Activated CD4-positive, alpha-beta T cell treated with anti-CD3 and anti-CD28 coated beads for 24 hours (primary cell): Measurements from ENCODE around the gene RMI2.
"Not testable (repeated sequence)": the region's sequence is repeated elsewhere in the genome, so short reads cannot be mapped to it uniquely, and the experiment has no call there.

ENCODE experiments used
- DNase-seq, 2 donors: peaks; one replicate each; pipeline ENCODE4 v3.0.0-alpha.2; 2020; ENCODE audit warnings: low read depth in 2 of 2

Gene RMI2

DNA sequence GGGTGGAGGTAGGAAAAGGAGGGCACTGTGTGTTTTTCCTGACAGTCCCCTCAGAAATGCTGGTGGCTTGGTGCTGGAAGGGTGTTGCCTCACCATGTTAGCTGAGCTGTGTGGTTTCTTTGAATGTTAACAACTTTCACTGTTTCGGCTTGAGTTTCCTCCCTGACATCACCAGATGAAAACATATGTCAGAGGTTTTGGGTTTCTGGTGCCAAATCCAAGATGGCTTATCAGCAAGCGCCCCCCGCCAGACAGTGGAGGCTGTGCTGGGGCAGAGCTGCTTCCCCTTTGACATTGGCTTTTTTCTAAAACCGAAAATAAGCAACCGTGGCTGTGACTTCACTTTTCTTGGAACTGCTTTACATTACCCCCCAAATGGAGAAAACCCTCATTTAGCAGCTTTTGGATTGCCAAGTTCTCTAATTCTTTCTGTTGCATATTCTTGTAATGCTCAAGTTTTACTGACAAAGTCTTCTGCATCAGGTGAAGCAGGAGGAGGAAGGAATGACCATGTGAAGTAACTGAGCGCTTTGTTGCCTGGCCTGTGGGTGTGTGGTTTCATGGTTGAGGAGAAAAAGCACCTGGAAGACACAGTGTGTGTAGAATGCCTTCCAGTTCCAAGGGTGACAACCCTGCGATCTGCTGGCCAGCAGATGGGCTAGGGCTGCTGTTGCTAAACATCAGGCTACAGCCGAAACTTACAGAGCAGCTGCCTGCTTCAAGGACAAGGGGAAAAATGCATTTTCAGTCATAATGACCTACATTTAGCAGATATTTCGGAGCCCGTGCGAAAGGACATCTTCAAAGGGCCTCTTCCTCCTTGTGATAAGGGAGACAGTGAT is 9.7 kb downstream of the RMI2 start:
- DNase-seq: peak; percentile 50 to 60

DNA sequence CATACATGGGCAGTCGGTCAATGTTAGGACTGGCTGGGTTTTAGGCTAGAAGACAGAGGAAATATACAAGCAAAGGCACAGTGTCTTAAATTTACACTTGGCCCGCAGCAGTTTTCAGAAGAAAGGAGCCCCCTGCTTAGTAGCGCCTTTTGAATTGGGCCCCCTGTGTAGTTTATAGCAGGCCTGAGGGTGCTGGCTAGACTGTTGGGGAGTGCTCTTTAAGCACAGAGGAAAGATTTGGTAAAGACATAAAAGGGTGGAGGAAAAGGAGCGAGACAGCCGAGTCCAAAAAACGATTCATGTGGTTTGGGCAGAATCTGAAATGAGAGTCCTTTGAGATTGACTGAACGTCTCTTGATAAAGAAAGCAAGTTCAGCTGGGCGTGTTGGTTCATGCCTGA is 10.6 kb downstream of the RMI2 start:
- DNase-seq: no peak

DNA sequence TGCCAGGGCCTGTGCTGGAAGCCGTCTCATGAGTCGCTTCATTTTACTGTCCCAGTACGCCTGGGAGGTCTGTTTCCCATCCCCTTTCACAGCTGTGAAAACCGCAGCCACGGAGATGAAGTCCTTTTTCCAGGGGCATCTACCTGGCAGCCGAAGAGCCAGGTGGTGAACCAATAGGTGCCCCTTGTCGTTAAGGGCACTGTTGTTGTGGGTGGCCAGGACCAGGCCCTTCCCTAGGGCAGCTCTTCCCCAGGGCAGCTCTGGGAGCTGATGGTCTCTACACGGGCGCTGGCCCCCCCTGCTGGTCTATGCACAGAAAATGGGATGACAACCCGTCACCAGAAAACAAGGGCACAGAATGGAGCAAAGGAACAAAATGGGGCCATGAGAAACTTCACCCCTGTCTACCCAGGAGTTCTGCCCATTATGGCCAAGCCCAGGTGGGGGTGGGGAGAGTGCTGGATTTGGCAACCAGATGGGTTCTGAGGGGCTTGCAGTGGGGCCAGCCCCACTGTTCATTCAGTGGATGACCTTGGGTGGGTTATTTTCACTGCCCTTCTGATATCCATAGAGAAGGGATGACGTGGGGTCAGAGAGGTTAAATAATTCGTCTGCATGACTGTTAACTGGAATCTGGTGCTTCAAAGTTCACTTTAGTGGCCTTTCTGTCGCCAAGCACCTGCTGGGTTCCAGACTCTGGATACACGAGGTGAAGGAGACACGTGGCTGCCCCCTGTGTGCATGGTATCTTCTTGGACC is 11.5 kb downstream of the RMI2 start:
- peak in 1 of 2 donors; percentile 49 for DNase-seq

DNA sequence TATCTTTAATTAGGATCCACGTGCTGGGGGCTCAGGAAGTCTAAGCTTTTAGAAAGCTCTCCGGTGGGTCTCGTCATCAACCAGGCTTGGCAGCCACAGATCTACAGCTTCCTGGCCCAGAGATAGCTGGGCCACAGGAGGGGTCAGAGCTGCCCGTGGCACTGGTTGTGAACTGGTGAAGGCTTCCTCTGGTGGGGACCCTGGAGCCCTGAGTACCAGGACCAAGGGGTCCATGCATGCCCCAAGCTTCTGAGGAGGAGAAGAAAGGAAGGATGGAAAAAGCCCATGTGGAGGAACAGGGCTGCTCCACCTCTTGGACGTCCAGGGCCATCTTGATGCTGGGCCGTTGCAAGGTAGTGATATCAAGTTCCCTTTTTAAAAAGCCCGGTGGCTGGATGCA is 13.3 kb downstream of the RMI2 start:
- no peak for DNase-seq

DNA sequence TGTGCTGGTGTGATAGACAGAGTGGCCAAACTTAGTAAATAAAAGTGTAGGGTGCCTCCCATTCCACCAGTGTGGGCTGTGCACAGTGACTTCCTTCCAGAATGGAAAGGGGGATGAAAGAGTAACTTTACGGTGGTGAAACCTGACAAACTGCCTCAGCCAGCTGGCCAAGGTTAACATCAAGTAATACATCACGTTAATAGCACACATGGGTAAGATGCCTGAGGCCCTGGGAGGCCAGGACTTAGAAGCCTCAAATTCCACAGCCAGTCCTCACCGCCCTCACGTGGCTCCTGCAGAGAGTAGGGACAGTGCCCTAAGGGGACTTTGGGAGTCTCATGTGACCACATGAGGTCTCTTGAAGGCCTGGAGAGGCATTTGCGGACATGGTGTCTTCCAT is 14.1 kb downstream of the RMI2 start:
- no peak for DNase-seq

DNA sequence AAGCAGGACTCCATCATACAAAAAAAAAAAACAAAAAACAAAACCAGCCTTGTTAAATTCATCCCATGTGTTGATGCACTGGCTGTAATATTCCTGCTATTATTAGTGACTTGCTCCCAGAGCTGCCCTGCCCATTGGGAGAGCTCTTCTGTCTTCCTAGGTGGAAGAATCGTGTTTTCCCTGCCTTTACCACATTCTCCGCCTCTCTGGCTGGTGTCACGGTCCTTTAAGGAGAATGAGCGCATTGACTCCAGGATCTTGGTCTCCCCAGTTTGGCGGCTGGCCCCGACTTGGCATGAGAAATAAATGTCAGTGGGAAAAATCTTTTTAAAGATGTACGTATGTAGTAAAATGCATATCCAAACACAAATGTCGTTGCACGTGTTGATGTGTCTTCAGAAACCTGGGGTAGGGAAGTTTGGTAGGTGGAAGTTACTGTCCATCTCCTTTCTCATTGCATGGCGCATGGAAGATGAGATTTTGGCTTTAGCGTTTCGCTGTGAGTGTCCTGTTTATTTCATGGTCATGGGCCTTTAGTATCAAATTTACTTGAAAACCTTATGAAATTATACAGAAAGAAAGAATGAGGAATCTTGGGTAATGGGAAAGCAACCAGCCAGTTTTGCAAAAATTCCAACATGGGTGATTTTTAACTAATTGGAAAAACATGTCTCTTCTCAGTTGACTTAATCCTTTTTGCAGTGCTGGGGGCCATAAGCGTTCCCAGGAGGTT is 15.5 kb downstream of the RMI2 start:
- DNase-seq: no peak

DNA sequence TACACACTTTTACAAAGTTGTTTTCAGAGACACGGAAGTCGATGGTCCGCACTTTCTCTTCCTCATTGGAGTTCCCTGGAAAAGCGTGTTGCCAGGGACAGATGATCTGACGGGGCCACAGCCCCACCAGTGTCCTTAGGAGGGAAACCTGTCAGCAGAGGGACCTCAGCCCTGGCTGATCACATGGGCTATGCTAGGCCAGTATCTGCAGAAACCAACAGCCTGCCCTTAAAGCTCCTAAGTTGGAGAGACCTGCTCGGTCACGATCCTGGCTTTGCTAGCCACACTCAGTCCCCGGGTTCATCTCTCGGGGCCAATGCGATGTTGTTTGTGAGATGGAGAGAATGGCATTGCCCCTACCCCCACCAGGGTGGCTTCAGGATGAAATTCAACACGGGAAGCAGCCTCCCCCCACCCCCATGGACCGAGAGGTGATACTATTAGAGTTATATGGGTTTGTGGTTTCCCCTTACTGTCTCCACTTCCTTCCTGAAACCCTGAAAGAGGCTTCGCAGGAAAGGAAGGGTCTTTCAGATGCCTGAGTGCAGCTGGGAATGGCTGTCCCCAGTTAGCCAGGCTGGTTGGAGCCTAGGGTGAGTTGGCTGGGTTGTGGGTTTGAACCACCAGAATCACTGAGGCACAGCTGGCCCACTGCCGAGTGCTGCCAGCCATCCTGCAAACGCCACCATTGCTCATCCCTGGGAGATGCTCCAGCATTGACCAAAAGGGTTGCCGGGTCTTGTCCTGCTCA is 16.6 kb downstream of the RMI2 start:
- no peak for DNase-seq

DNA sequence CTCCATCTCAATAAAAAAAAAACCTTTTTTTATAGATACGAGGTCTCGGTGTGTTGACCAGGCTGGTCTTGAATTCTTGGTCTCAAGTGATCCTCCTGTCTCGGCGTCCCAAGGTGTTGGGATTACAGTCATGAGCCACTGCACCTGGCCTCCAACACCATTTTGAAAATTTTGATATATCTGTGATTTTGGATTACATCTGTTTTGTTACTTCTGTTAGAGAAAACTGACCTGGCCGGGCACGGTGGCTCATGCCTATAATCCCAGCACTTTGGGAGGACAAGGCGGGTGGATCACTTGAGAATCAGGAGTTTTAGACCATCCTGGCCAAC is 18.6 kb downstream of the RMI2 start:
- DNase-seq: no peak

DNA sequence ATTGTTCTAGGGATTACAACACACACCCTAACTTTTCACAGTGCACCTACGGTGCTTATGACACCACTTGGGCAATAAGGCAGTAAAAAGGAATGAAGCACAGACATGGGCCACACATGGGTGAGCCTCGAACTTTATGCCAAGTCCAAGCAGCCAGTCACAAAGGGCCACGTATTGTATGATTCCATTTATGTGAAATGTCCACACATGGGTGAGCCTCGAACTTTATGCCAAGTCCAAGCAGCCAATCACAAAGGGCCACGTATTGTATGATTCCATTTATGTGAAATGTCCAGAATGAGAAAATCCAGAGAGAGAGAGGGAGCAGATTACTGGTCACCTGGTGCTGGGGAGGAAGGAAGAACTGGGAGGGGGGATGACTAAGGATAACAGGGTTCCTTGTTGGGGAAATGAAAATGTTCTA is 22.2 kb downstream of the RMI2 start:
- DNase-seq: no peak

DNA sequence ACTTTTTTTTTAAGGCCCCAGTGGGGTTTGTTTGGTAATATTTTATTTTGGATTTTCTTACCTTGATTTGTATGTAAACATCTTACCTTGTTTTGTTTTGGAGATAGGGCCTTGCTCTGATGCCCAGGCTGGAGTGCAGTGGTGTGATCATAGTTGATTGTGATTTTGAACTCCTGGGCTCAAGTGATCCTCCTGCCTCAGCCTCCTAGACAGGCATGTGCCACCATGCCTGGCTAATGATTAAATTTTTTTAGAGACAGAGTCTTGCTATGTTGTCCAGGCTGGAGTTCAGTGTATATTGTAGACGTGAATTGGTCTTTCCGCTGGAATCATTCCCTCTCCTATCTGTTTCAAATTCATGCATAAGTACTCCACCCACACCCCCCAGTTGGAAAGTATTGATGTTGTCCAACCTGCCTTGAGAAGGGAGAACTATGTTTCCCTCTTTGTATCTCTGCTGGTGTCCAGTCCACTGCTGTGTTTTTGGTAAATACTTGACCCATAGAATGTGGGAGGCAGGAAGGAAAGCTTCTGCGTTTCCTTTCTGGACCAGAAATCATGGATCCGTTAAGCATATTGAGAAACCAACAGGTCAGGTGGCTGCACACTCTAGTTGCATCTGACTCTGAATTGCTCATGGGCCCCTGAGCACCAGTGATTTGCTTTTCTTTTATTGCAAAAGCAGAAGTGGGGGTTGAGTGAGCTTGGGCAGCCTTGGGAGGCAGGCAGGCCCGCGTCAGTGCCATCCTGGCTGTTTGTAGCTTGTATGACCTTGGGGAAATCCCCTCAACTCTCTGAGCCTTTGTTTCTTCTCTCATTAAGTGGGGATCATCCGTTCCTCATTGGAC is 25.0 kb downstream of the RMI2 start:
- no peak for DNase-seq

DNA sequence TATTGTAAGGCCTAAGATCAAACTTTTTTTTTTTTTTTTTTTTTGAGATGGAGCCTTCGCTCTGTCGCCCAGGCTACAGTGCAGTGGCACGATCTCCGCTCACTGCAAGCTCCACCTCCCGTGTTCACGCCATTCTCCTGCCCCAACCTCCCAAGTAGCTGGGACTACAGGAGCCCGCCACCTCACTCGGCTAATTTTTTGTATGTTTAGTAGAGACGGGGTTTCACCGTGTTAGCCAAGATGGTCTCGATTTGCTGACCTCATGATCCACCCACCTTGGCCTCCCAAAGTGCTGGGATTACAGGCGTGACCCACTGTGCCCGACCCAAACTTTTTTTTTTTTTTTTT is 25.6 kb downstream of the RMI2 start:
- DNase-seq: not testable (repeated sequence)

DNA sequence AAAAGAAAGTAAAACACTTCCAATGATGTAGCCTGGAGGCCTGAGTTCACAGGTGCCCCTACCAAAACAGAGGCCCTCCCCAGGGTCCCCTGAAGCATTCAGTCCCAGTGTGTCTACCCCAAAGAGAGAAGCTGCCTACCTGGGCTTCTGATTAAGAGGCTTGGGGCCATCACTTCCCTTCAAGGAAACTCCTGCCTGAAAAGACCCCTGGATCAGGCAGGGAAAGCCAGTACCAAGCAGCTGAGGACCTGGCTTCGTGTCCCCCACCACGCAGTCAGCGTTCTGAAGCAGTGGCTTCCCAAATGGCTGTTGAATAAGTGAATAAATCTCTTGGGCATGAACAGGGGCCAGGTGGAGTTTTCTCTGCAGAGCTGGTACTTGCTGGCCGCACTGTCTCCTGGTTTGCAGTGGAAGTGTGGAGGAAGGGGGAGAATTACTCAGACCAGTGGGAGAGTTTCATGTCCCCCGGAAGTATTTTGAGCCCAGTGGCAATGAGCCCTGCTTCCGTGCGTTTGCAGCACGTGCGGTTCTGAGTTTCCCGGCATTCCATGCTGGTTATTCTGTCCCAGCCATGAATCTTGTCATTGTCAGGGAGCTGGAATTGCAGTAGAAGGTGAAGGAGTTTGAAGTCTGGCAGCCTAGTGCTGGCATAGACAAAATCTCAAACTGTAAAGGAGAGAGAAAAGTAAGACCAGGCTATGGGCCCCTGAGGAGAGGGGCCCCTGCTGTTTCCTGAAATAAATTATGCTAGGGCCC is 27.0 kb downstream of the RMI2 start:
- no peak for DNase-seq

DNA sequence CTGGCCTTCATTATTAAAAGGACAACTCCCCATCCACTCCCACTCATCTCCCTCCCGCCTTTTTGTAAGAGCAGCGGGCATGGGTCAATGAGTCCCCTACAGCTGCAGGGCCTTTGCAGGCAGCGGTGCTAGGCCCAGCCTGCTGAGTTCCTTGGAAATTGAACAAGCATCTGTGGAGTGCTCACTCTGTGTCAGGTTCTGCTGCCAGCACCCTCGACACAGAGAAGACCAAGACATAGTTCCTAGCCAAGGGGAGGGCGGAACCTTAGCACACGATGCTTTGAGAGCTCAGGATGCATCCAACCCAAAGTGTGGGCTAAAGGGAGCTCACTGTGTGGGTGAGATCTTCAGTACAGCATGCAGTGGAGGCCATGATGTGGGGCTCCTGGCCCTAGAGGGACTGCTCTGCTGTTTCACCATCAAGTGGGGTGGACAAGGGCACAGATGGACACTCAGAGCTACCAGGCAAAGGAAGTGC is 27.6 kb downstream of the RMI2 start:
- no peak for DNase-seq

DNA sequence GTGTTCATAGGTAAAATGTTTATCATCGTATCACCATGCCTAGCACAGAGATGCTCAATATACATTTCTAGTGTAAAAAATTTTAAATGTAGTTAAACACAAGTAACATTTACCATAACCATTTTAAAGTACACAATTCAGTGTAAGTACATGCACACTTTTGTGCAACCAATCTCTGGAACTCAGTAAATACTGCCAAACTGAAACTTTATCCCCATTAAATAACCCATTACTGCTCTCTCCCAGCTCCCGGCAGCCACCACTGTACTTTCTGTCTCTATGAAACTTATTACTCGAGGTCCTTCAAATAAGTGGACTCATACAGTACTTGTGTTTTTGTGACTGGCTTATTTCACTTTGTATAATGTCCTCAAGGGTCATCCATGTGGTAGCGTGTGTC is 29.0 kb downstream of the RMI2 start:
- DNase-seq: no peak

DNA sequence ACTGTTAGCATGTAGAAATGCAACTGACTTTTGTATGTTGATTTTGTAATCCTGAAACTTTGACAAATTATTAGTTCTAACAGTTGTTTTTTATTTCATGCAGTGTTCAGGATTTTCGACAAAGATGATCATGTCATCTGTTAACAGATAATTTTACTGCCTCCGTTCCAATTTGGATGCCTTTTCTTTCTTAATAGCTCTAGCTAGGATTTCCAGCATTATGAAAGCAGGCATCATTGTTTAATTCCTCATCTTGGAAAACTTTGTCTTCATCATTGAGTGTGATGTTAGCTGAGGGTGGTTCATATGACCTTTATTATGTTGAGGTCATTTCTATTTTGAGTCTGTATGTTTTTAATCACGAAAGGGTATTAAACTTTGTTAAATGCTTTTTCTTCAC is 31.9 kb downstream of the RMI2 start:
- no peak for DNase-seq

DNA sequence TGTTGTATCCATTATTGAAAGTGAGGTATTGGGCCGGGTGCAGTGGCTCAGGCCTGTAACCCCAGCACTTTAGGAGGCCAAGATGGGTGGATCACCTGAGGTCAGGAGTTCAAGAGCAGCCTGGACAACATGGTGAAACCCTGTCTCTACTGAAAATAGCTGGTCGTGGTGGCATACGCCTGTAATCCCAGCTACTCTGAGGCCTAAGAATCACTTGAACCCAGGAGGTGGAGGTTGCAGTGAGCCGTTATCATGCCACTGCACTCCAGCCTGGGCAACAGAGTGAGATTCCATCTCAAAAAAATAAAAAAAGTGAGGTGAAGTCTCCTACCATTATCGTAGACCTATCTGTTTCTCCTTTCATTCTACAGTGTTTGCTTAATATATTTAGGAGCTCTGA is 33.7 kb downstream of the RMI2 start:
- DNase-seq: not testable (repeated sequence)

DNA sequence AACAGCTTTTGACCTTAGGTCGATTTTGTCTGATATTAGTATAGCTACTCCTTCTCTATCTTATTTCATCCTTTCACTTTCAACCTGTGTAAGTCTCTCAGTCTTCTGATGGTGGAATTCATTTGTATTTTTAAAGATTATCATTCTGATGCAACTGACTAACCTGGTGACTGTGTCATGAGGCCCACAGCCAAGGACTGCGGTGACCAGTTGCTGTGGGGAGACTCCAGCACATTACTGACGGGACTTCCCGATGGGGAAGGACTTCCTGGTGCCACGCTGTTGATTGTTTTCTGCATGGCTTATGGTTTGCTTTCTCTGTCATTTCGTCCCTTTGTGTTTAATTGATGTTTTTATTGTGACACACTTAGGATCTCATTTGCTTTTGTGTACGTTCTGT is 34.2 kb downstream of the RMI2 start:
- no peak for DNase-seq

DNA sequence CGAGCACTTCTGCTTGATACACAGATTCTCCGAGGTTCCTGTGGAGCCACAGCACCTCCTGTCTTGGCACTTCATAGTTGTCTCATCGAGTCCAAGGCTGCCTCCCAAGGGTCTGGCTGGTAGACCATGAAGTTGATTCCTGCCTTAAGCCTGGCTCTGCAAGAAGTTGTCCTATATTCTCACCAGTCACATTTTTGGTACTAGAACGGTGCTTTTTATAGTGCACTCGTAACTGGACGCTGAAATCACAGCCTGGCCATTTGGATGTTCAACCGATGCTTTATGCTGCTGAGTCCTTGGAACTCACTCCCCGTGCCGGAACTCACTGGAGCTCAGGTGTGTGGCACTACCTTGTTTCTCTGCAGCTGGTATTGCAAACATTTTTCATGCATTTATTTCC is 35.6 kb downstream of the RMI2 start:
- DNase-seq: no peak

DNA sequence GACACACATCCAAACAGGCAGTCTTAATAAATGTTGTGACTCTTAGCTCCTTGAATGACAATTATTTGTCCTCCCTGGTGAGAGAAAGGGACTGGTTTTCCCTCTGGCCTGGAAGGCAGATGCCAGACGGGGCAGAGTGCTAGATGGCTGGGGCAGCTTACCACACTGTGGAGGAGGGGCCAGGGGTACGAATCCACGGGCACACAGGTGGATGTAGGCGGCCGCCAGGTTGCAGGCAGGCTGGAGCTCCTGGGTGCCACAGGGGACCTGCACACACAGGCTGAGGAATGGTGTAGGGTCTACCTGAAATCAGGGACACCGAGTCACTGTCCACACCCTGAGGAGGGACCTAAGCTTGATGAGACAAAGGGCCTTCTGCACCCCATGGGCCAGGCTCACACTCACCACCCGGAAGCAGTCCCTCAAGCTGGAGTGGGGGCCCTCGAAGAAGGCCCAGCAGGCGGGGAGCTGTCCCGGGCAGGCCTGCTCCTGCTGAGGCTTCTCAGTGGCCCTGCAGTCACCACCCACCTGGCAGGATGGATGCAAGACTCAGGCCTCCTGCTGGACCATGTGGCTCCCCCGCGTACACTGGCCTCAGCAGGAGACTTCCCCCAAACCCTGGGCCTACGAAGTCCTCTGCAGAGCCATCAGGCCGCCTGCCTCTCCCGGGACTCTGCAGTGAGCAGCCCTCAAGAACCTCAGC is 38.4 kb downstream of the RMI2 start:
- DNase-seq: no peak
